Measurements from ENCODE around the gene APC2.
"Not testable (repeated sequence)": the region's sequence is repeated elsewhere in the genome, so short reads cannot be mapped to it uniquely, and the experiment has no call there.

APC2 gene

DNA sequence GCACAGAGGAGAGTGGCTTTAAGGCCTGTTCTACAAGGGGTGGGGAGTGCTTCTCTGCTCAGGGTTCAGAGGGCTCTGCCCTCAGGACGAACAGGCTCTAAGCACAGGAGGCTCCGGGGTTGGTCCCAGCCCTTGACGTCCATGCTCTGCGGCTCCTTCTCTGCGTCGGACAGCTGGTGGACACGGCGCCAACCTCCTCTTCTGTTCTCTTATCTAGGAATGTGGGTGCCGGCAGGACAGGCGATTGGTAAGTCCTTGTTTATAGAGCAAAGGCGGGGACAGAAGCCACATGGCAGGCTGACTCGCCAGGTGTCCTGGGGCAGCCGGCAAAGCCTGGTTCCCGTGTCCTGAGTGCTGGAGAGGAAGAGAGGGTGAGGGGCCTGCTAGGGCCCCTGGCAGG, 20.2 kb upstream of the APC2 start:
- no peak for DNase-seq

DNA sequence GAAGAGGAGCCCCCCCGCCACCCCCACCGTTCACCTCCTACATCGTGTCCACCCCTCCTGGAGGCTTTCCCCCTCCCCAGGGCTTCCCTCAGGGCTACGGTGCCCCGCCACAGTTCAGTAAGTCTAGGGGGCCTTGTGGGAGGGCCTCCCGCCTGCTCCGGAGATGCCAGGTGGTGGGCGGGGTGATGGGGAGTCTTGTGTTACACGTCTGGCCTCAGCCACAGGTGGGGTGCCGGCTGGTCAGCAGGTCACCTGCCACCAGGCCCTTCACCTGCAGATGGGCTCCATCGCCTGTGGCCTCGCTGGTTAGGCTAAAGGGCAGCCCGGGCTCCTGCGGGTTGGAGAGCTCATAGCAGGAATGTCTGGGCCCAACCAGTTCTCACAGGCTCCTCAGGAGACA, 19.7 kb upstream of the APC2 start:
- no peak for DNase-seq

DNA sequence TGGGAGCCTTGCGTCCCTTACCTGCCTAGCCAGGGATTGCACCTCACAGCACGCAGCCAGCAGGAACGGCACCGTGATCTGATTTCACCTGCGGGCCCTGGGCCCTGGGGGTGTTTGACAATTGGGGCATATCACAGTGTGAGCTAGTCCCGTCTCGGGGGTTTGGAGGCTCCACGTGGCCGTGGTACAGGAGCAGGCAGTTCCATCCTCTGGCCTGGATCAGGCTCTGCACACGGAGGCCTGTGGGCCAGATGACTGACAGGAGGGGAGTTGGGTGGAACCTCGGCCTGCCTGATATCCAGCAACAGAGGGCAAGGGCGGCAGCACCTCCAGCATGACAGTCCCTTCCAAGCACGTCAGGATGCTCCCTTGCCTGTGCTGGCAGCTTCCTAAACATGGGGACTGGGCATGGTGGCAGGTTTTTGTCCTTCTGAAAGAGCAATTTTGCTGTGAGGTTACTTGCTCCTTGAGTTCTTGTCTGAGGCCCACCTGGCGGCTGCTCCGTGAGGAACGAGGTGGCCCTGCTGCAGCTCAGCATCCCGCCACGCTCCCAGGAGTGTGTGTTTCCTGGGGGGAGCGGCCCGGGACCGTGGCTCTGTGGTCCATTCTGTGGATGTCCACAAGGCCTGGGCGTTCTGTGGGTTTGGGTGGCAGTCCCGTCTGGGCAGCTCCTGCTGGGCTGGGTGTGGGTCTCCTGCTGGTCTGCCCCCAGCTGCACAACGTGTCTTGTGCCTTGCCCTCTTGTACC, 18.0 kb upstream of the APC2 start:
- no peak for DNase-seq

DNA sequence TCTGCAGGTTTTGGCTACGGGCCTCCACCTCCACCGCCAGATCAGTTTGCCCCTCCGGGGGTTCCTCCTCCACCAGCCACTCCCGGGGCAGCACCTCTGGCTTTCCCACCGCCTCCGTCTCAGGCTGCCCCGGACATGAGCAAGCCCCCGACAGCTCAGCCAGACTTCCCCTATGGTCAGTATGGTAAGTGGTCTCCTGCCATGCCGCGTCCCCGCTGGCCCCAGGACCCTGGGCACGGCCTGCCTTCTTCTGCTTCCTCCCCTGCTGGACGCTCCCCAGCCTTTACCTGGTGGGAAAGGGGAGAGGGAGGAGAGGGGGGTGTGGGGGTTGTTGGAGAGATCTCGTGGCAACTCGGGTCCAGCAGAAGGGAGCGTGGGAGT, 17.4 kb upstream of the APC2 start:
- no peak for DNase-seq

DNA sequence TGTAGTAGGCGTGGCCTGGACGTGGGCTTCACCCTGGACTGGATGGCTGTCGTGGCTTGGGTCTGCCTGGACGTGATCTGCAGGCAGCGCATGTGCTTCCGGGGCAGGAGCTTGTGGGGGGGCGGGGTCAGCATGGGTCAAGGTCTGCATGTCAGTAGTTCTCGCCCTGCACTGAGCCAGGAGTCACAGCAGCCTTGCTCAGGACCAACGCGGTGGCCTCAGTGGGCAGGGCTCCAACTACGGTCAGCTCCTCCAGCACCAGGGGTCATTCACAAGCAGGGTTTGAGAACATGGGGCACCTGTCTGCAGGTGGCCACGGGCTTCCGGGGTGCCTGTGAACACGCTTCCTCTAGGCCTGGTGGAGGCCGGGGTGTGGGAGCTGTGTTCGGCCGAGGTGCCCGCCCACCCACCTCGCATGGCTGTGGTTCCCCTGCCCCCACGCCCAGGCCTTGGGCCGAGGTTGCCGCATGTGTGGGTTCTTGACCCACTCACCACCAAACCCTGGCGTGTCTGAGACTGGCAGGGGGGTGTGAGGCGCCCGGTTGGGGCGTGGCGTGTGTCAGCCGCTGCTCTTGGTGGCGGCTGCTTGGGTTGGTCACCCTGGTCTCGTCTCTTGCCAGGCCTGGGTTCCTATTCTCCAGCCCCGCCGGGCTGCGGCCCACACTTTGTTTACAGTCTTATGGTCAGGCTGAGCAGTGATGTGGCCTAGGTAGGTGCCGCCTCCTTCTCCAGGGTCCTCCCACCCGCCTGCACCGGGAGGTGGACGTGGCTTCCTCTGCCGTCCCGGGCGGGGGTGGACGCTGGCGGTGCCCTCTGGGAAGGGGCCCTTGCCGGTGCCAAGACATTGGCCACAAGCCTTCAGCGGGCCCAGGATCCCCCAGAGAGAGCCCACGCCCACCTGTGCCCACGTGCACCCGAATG, 16.5 kb upstream of the APC2 start:
- no peak for DNase-seq

DNA sequence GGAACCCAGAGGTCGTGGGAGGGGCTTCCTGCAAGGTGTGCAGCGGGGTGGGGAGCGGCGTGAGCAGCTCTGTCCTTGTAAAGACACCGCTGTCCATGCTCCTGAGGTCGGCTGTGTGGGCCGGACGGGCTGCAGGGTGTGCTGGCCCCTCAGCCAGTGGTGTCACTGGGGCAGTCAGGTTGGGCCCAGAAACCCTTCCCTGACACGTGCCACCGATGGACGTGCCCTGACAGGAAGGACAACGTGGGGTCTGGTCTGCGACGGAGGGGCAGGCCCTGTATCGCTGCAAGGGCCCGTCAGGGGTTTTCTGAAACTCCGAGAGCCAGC, 15.9 kb upstream of the APC2 start:
- DNase-seq, result no peak

DNA sequence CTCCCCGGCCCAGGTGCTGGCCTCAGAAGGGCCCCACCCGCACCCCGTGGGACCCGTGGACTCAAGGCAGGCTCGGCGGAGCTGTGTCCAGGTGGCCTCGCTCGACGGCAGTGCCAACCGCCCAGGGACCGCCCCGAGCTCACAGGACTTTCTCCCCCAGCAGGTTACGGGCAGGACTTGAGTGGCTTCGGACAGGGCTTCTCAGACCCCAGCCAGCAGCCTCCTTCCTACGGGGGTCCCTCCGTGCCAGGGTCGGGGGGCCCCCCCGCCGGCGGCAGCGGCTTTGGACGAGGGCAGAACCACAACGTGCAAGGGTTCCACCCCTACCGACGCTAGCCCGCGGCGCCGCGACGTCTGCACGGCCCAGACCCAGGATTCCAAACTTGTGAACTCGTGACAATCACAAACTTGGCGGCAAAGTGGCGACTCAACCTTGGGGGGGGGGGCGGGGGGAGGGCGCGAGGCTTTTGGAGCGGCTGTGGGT, 15.3 kb upstream of the APC2 start:
- DNase-seq, result no peak

DNA sequence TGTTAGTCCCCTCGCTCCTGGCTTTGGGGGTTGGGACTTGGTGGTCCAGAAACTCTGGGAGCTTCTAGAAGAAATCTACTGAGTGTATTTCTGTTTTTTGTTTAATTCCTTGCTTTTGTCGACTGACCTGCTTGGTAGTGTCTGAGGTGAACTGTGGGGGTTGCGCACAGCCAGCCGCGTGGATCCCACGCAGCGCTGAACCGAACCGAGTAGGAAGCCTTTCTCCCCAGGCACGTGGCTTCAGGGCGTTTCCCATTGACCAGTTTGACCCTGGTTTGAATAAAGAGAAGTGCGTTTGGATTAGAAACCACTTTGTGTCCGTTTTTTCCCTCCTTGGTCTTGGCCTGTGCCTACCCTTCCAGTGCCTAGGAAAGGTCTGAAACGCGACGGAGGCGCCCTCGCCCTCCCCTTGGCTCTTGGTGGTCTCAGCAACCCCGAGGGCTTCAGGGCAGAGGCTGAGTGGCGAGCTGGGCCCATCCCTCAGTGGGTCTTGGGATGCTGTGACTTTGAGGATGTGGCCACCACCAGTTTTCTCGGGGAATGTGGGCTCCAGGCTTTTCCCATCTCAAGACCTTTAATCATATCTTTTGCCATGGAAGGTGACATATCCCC, 14.4 kb upstream of the APC2 start:
- DNase-seq, result no peak

DNA sequence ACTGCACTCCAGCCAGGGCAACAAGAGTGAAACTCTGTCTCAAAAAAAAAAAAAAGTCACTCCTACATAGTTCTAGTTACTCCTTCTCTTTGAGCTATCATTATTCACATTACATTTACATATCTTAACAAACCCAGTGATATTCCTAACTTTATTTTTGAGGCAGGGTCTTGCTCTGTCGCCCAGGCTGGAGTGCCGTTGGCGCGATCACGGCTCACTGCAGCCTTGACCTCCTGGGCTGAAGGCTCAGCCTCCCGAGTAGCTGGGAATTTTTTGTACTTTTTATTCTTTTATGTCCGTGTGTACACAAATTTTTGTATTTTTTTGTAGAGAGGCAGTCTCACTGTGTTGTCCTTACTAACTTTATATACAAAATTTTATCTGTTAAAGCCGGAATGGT, 12.3 kb upstream of the APC2 start:
- DNase-seq, result no peak

DNA sequence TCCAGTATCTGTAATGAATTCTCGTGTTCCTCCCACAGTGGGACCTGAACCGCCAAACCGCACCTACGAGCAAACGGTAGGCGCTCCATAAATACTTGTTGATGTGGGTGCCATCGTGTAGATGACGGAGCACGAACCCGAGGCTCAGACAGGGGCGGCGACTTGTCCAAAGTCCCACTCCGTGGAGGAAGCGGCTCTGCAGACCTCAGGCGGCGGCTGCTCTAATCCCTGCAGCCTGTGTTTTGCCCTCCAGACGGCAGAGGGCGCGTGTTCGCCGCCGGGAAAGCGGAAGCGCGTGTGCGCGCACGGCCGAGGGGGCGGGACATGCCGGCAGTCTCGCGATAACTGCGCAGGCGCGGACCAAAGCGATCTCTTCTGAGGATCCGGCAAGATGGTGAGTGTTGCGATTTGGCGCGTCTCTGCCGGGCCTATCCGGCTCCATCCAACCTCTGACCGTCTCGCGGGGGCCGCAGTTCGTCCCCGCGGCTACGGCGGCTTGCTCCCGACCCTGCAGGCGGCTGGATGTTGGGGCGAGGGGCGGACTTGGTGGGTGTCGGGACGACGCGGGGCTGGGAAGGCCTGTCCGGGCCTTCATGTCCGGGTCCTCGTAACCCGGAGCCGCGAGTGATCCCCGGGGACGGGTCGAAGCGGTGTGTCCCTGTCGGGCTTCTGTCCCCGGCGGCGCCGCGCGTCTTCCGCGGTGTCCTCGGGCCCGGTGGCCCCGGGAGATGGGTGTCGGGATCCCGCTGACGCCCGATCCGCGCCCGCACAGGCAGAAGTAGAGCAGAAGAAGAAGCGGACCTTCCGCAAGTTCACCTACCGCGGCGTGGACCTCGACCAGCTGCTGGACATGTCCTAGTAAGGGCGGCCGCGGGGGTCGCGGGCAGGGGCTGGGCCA, 11.6 kb upstream of the APC2 start, which contains the start of gene RPS15:
Gene RPS15, plus strand, starts transcription at position 362 of the 898 bp plus-strand sequence. Its CDS starts 30 bp downstream, at position 392.
- peak; percentile 95 for DNase-seq

DNA sequence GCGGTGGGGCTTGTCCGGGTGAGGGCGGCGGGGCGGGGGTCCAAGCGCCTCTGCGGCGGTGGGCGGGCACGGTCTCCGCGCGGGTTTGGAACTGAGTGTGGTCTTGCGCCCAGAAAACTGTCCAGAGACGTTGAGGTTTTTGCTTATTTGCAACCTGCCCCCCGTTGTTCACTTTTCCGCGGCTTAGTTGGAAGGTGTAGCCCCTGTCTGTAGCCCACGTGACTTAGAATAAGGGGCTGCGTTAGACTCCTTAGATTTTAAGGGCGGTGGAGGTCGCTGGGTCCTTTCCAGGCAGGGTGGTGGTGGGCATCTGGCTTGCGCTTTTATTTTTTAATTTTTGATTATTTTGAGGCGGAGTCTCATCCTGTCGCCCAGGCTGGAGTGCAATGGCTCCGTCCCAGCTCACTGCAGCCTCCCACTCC, 11.0 kb upstream of the APC2 start:
- DNase-seq, result no peak

DNA sequence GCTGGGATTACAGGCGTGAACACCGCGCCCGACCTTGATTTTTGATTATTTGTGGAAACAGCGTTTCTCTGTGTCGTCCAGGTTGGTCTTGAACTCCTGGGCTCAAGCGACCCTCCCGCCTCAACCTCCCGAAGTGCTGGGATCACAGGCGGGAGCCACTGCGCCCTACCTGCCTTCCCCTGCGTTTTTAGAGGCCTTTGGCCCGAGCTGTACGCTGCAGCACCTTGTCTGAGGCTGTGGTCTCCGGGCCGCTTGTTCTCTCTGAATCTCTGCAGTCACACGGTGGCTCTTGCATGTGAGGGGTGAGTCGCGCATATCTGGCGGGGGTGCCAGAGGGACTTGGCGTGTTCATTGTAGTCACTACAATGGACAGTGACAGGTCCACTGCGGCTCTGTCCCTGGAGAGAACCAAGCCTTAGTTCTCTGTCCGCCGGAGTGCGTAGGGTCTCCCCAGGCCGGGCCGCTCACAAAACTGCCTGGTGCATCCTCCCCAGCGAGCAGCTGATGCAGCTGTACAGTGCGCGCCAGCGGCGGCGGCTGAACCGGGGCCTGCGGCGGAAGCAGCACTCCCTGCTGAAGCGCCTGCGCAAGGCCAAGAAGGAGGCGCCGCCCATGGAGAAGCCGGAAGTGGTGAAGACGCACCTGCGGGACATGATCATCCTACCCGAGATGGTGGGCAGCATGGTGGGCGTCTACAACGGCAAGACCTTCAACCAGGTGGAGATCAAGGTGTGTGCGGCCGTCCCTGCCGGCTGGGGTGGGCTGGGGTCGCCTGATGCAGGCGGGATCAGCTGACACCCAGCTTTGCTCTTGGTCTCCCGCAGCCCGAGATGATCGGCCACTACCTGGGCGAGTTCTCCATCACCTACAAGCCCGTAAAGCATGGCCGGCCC, 10.2 kb upstream of the APC2 start:
- DNase-seq, result not testable (repeated sequence)

DNA sequence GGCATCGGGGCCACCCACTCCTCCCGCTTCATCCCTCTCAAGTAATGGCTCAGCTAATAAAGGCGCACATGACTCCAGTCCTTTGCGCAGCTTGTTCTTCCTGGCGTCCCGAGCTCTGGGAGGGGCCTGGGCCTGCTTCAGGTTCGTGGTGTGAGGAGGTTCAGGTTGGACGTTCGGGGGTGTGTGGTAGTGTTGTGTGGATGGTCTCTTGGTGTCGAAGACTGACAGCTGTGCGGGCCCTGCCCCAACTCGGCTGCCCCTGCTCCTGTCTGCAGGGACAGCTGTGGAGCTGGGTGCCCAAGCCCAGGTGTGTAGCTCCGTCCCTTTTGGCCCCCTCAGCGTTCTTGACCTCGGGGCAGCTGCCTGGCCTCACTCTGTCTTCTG, 9.5 kb upstream of the APC2 start:
- no peak for DNase-seq

DNA sequence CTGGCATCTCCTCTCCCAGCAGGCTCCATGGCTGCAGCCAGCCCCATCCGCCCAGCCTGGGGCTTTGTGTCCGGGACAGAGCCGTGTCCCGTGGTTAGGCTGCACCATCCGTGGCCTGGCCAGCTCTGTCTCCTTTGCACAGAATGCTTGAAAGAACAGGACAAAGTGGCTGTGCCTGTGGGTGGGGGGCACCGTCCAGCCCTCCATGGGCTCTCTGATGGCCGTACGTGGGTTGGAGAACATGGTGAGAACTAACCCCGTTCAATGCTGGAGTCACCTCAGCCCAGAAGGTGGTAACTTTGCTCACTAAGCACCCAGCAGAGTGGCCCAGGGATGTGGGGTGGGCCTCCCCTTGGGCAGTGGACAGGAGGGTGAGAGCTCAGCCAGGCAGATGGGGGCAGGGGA, 8.9 kb upstream of the APC2 start:
- no peak for DNase-seq

DNA sequence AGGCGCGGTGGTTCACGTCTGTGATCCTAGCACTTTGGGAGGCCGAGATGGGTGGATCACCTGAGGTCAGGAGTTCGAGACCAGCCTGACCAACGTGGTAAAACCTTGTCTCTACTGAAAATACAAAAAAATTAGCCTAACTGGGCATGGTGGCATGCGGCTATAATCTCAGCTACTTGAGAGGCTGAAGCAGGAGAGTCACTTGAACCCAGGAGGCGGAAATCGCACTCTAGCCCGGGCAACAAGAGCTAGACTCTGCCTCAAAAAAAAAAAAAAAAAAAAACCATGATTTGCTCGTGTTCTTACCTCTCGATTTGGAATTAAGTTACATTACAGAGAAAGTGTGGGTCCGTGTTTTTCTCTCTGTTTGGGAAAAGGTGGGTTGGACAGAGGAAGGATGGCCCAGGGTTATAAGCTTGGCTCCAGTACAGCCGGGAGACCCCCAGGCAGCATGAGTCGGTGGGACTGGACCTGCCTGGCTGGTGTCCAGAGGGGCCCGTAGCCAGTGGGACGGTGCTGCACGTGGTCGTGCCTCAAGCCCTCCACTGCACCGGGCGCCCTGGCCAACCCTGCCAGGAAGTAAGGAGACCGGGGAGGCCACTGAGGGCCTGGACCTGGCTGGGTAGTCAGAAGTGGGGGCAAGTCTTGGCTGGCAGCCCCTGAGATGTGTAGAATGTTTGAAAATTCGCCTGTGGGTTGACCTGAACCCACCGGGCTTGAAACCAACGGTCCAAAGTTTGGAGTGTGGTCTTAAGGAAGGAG, 8.1 kb upstream of the APC2 start:
- no peak for DNase-seq

DNA sequence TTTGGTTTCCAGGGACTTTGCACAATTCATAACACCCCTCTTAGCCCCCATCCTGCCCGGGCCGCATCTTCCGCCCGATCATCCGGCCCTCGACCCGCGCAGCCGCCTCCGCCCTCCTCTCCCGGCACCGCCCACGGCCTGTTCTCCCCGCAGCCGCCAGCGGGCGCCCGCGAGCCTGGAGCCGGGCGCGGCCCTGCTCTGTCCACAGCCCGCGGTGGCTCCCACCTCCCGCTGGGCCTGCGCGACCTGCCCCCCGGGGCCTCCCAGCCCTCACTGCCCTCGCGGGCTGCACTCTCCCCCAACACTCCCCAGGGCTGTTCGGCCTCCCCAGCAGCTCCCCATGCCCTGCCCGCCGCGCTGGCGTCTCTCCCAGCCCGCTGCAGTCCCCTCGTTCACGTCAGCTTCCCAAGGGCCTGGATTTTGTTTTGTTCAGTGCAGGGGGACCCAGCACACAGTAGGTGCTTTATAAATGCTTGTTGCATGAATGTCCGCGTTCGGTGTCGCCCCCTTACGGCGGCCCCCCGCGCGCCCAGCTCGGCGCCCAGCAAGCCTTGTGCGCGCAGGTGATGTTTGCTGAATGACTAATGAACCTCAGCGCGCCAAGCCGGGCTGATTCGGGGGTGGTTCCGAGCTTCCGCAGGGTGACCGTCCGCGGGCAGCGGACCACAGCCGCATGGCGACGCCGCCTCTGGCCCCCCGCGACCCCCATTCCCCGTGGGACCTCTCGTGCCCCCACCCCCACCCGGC, 4.6 kb upstream of the APC2 start:
- peak; percentile 80 to 84 for DNase-seq

DNA sequence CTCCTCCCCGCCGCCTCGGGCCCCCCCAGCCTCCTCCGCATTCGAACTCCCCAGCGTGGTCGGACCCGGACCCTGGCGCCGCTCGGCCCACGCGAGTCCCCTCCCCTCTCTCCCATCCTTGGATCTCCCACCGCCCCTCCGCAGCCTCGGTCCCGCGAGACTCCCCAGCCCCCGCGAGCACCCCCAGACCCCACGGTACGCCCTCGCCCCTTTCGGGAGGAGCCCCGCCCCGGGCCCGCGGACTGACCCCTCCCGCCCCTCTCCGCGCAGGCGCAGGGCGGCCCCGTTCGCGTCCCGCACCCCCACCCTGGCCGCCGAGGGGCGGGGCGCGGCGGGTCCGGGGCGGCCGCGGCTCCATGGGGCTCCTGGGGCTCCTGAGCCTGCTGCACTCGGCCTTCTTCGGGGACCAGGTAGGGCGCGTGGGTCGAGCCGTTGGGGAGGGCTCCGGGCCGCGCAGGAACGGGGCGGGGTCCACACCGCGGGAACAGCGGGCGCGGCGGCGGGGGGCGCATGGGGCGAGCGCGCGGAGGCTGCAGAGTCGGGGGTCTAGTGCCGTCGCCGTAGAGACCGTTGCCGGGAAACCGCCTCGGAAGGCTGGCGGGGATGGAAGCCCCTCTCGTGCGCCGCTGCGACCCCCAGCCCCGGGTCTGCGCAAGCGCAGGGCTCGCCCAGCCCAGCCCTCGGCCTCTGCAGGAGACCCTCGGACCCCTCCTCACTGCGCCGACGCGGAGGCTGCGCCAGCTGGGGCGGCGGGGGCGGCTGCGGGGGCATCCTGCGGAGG, 3.8 kb upstream of the APC2 start:
- no peak for DNase-seq

DNA sequence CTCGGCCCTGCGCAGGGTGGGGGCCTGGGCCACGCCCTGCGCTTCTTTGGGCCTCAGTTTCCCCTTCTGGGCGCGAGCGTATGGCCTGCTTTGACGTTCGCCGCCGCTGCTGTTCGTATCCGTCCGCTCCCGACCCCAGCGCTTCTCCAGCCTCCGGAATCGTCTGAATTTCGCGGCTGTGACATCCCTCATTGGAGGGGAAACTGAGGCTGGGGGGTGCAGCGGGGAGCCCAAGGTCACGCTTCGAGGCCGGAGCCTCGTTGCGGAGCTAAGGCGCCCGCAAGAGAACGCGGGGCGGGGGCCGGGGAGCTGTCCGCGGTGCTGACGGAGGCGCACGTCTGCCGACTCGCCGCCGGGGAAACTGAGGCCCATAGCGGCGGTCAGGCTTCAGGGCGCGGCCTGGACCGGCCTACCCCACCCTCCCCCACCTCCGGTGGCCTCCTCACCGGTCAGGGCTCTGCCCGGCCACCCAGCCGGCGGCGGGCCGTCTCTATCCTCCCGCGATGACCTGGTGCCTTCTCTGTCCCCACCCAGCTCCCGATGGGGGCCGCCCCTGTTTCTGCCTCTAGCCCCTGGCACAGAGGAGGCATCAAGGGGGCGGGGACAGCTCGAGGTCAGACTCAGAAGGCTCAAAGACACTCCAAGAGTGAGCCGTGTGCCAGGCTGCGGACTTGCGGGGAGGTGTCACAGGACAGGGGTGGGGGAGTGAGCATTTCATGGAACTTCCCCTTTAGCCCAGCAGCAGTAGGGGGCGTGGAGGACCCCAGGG, 3.0 kb upstream of the APC2 start:
- no peak for DNase-seq

Data from activated CD4-positive, alpha-beta T cell treated with anti-CD3 and anti-CD28 coated beads, Interleukin-2, amount 50 U/mL, for 48 hours (primary cell).